Activated CD4-positive, CD25-positive, alpha-beta regulatory T cell treated with anti-CD3 and anti-CD28 coated beads, Interleukin-2, amount 50 U/mL, for 72 hours (primary cell): Measurements from ENCODE around the gene ZNF3.

Experiments used
- DNase-seq: peaks from one replicate; pipeline ENCODE4 v3.0.0; 2021

Gene ZNF3

DNA sequence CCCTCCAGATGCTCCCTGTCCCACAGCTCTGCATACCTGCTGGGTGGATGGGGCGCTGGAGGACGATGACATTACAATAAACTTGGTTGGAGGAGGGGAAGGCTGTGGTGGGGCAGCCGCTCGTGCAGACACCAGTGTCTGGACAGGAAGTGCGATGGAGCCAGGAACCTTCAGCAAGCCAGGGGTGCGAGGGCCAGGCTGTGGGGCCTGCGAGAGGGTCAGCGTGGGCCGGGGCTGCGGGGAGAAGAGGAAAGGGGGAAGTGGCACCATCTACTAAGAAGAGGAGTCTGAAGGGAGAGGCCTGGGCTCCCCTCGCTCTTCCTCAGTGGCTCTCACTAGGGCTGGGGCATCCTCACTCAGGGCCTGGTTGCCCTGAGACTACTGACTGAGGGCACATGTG, 26.4 kb upstream of the ZNF3 start:
- no peak for DNase-seq

DNA sequence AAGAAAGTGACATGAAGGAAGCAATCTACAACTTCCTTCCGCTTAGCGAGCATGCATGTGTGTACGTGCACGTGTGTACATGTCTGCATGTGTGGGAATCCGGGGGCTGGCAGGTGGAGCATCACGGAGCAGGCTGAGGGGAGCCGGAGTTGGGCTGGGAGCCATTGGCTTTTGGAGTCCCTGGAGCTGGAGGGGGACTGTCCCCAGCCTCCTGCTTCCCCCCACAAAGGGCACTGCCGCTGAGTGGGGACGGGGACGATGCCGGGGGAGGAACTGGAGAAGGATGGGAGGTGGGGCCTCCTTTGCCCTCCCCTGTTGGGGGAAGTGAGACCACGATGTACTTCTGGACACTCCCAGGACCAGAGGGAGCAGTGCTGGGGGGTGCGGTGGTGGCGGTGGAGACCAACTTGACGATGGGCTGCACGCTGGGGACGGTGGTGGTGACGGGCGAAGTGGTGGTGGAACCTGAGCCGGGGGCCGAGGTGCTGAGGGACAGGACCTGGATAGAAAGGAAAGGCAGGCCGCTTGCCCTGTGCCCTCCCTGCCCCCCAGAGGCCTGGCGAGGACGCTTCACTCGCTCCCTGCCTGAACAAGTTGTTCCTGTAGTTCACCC, 25.7 kb upstream of the ZNF3 start:
- DNase-seq, result no peak

DNA sequence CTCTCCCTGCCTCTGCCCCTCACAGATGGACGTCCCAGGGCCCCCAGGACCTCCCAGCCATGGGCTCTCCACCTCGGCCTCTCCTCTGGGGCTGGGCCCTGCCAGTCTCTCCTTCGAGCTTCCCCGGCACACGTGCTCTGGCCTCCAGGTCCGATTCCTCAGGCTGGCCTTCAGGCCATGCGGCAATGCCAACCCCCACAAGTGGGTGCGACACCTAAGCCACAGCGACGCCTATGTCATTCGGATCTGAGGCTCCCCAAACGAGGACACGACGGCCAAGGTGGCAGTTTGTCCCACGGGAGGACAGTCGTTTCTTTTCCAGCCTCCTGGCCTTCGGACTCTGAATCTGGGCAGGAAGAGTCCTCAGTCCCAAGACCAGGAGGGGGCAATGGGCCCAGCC, 25.1 kb upstream of the ZNF3 start:
- DNase-seq, result no peak

- no peak for DNase-seq
These were observed 24.0 kb upstream of the ZNF3 start for GRCh38 chr7:100105534-100105933.

GRCh38 chr7:100102950-100103840, 21.7 kb upstream of the ZNF3 start:
- no peak for DNase-seq

- peak; percentile 97 for DNase-seq
These were observed 19.7 kb upstream of the ZNF3 start, which contains the start of the genes AP4M1 and MCM7 for GRCh38 chr7:100101016-100101862. Gene AP4M1, plus strand, starts transcription at chr7:100101643. Its CDS starts 72 bp downstream, at chr7:100101715. Gene MCM7, minus strand, starts transcription at chr7:100101397. Its CDS starts 103 bp downstream, at chr7:100101294.

- DNase-seq, result peak; percentile 87
These were observed 19.0 kb upstream of the ZNF3 start for GRCh38 chr7:100100420-100101015.

GRCh38 chr7:100099452-100099851, 17.9 kb upstream of the ZNF3 start:
- no peak for DNase-seq

- no peak for DNase-seq
These were observed 17.4 kb upstream of the ZNF3 start for GRCh38 chr7:100098913-100099312.

DNA sequence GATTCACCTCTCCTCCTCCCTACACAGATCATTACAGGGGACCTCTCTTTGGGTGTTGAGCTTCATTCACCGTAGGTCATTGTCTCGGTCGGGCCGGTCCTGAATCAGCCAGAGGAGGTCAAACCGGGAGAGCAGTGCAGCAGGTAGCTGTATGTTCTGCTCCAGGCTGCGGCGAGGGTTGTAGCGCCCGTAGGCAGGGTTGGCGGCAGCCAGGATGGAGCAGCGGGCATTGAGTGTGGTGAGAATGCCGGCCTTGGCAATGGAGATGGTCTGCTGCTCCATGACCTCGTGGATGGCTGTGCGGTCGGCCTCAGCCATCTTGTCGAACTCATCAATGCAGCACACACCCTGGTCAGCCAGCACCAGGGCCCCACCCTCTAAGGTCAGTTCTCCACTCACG, 14.2 kb upstream of the ZNF3 start:
- no peak for DNase-seq

DNA sequence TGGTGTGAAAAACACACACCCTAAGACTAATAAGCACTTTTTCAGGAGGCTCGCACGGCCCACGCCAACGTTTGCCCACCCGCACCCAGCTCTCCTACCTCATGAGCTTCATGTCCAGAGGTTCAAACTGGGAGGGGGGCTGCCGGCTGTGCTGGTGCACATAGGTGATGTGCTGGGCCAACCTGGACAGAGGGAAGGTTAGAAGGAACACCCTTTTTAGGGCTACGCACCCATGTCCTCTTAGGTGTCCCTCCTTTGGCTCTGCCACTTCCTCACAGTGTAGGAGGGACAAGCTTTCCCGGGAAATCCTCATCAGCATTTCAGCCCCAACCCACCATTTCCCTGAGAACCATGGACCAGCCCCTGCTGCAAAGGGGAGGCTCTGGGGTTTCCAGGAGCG, 13.8 kb upstream of the ZNF3 start:
- DNase-seq, result no peak

GRCh38 chr7:100093925-100094486, 12.5 kb upstream of the ZNF3 start:
- DNase-seq, result no peak

GRCh38 chr7:100093498-100093897, 12.0 kb upstream of the ZNF3 start:
- no peak for DNase-seq

DNA sequence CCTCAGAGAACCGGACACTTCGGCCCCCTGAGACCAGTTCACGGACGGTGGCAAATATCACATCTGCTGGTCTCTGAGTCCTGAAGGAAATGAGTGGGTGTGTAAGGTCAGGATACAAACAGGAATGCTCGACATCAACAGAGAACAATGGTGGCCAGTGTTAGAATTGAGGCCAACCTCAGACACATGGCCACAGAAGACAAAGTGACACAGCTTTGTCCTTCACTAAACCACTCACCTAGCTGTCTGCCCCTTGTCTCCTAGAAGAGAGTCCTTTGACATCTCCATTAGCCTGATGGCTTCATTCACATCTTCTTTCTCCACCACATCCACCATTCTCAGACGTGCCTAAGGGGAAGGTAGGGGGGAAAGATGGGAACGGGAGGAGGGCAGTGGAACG, 11.5 kb upstream of the ZNF3 start:
- no peak for DNase-seq

- no peak for DNase-seq
These were observed 10.1 kb upstream of the ZNF3 start for GRCh38 chr7:100091411-100092181.

DNA sequence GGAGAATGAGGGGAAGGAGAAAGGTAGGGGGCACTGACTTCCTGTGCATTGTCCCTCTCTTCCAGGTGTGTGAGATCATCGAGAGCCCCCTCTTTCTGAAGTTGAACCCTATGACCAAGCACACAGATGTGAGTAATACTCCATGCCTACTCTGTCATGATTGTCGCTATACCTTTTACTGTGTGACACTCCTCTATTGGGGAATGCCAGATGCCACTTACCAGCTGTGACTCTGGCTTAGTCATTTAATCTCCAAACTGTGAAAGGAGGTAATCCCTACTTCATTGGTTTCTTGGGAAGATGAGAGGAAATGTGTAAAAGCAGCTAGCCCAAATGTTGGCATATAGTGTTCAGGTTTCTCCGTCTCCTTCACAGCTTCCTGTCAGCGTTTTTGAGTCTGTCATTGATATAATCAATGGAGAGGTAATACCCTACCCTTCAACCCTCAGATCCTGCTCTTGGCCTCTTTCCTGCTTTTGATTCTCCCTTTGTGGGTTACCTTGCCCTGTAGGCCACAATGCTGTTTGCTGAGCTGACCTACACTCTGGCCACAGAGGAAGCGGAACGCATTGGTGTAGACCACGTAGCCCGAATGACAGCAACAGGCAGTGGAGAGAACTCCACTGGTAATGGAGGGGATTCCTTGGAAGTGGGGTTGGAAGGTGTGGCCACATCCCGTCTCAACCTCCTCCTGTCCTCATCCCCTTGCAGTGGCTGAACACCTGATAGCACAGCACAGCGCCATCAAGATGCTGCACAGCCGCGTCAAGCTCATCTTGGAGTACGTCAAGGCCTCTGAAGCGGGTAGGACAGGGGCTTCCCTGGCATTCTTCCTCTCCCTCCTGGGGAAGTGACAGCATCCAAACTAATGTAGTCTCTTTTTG, 9.2 kb upstream of the ZNF3 start:
- no peak for DNase-seq

DNA sequence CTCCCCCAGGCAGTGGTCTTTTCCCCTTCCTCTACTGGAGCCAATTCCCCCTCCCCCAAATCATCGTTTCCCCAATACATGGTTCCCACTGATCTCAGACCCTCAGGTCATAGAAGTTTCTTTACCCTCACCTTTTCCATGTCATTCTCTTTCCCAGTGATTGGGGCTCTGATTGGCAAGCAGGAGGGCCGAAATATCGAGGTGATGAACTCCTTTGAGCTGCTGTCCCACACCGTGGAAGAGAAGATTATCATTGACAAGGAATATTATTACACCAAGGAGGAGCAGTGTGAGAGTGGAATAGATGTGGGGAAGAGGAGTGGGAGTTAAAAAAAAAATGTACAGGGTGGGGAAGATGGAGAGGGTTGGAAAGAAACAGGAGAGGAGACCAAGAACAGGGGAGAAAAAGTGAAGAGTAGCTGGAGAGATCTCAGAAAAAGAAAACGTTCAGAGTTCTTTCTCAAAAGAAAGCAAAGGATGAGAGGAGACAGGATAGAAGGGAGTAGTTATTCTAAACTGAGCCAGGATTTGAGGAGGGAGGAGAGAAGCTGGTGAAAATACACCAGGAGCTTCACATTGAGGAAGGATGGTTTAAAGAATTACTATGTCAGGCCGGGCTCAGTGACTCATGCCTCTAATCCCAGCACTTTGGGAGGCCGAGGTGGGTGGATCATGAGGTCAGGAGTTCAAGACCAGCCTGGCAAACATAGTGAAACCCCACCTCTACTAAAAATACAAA, 8.1 kb upstream of the ZNF3 start:
- no peak for DNase-seq

DNA sequence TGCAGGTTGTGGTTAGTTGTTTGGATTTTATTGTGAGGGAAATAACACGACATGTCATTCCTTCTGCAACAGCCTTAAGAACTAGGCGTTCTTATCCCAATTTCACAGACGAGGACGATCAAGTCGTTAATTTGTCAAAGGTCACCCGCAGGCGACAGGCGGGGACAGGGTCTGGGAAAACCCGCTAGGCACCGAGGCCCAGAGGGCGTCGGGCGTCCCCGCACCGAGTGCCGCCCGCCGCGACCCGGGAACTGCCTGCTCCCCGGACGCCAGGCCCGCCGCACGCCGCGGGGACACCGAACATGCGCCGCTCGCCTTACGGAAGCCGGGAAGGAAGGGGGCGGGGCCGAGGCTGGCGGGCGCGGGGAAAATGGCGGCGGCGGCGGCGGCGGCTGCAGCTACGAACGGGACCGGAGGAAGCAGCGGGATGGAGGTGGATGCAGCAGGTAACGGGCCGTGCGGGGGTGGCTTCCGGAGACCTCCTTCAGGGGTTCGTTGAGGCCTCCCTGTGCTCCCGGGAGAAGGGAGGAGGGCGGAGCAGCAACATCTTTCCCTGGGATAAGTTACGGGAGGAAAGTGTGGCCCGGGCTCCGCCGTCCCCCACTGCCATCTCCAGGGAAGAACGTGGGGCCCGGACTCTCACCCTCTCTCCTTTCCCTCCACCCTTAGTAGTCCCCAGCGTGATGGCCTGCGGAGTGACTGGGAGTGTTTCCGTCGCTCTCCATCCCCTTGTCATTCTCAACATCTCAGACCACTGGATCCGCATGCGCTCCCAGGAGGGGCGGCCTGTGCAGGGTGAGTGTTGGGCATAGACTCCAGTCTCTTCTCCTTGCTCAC, 7.3 kb upstream of the ZNF3 start, which contains the start of gene COPS6:
COPS6 (plus strand) TSS at position 349 of the 837 bp plus-strand sequence; CDS start at position 371, 22 bp downstream.
- DNase-seq, result peak; percentile 92

DNA sequence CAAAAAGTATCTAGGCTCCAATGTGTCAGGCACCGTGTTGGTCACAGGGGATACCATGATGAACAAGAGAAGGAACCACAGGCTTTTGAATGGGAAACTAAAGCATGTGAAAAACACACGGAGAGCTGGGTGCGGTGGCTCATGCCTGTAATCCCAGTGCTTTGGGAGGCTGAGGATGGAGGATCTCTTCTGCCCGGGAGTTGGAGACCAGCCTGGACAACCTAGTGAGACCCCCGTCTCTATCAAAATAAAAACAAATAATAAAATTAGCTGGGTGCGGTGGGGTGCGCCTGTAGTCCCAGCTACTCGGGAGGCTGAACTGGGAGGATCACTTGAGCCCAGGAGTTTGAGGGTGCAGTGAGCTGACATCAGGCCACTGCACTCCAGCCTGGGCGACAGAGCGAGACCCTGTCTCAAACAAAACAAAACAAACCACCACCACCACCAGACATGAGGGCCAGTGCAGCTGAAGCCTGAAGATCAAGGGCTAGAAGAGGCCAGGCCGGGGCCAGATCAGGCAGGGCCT, 6.6 kb upstream of the ZNF3 start:
- DNase-seq, result no peak
